Endothelial cell of umbilical vein (primary cell): ENCODE data around the gene ANKAR. TPM values are rescaled to one million over a fixed set of nuclear protein-coding genes. Genes with fewer than 3 reads are reported as not detected.
"Not testable (repeated sequence)": the region's sequence is repeated elsewhere in the genome, so short reads cannot be mapped to it uniquely, and the experiment has no call there.

ENCODE experiments used
- BruUV-seq: library from RNA; stranded (reverse); fragments of 400-500 nt; replicated peaks from 2 replicates; lab custom pipeline; 2021; lab: Mats Ljungman, UMichigan
- CTCF ChIA-PET: fragments of 300-600, 350-600 bp; sonication (Branson Sonifier 250); formaldehyde crosslinking; loops from one replicate; lab custom pipeline; 2021; ENCODE audit warnings: antibody characterized with exemption, inconsistent platforms; lab: Charles Lee
- POLR2A ChIA-PET: fragments of 300-600, 350-600 bp; sonication (Branson Sonifier 250); formaldehyde crosslinking; loops from one replicate; lab custom pipeline; 2021; ENCODE audit warnings: antibody characterized with exemption, inconsistent platforms; lab: Charles Lee
- DNase-seq: peaks from one replicate; pipeline ENCODE4 v3.0.0-alpha.2; 2011; ENCODE audit warnings: low read depth, low spot score
- FAIRE-seq: peaks from 2 replicates; lab custom pipeline; 2011; peaks lifted over from hg19 to GRCh38; lab: Jason Lieb, UNC
- H2AFZ ChIP-seq: 2 replicates; pipeline ENCODE4 v1.6.0; 2012; ENCODE audit warnings: low read depth, low read length, control low read depth, inconsistent platforms
- H3K27ac ChIP-seq: 2 replicates; pipeline ENCODE4 v1.5.1; 2011; ENCODE audit warnings: low read depth, mild to moderate bottlenecking, control low read depth, low read length, moderate library complexity; ENCODE audit not compliant: insufficient read depth
- H3K27me3 ChIP-seq, 2 experiments: 2 replicates each; pipeline versions ENCODE4 v1.6.0 to v1.6.1; 2011; ENCODE audit warnings: low read length in 2 of 2, mixed read lengths in 1 of 2; ENCODE audit not compliant: control insufficient read depth in 2 of 2, insufficient read depth in 2 of 2
- H3K36me3 ChIP-seq, 2 experiments: 2 replicates in 1 of 2; 3 replicates in 1 of 2; pipeline ENCODE4 v1.5.1; 2011; ENCODE audit warnings: low read length in 2 of 2, mild to moderate bottlenecking in 1 of 2, moderate library complexity in 1 of 2; ENCODE audit not compliant: control insufficient read depth in 2 of 2, insufficient read depth in 2 of 2; ENCODE audit errors: extremely low read depth in 1 of 2
- H3K4me1 ChIP-seq: 3 replicates; pipeline ENCODE4 v1.5.1; 2011; ENCODE audit warnings: mild to moderate bottlenecking, low read length; ENCODE audit not compliant: control insufficient read depth, insufficient read depth; ENCODE audit errors: extremely low read depth
- H3K4me2 ChIP-seq: 2 replicates; pipeline ENCODE4 v1.6.1; 2011; ENCODE audit warnings: low read length, control low read depth, mixed read lengths; ENCODE audit not compliant: insufficient read depth
- H3K4me3 ChIP-seq, 3 experiments: fragments of 200-600 bp in 1 of 3; sonication (generic), shearing (Covaris generic) in 1 of 3; replicated peaks in 1 of 3; 2 replicates each; pipeline ENCODE4 v1.5.1; 2011 to 2016; ENCODE audit warnings: control low read depth in 3 of 3, low read length in 3 of 3, mild to moderate bottlenecking in 2 of 3, inconsistent platforms in 1 of 3, low read depth in 1 of 3, moderate library complexity in 1 of 3; ENCODE audit not compliant: insufficient read depth in 1 of 3
- H3K79me2 ChIP-seq: 2 replicates; pipeline ENCODE4 v1.6.0; 2012; ENCODE audit warnings: low read length, inconsistent platforms; ENCODE audit not compliant: control insufficient read depth, insufficient read depth
- H3K9ac ChIP-seq: replicated peaks from 2 replicates; pipeline ENCODE3; 2011; ENCODE audit warnings: low read length, control low read depth; ENCODE audit not compliant: insufficient read depth; ENCODE audit errors: extremely low read depth
- H3K9me1 ChIP-seq: replicated peaks from 3 replicates; pipeline ENCODE4 v1.6.0; 2011; ENCODE audit warnings: mild to moderate bottlenecking, low read length; ENCODE audit not compliant: control insufficient read depth, insufficient read depth; ENCODE audit errors: extremely low read depth
- H3K9me3 ChIP-seq: replicated peaks from 2 replicates; pipeline ENCODE4 v1.5.1; 2012; ENCODE audit warnings: low read length, inconsistent platforms; ENCODE audit not compliant: control insufficient read depth, insufficient read depth
- H4K20me1 ChIP-seq: replicated peaks from 2 replicates; pipeline ENCODE3; 2011; ENCODE audit warnings: mild to moderate bottlenecking, low read length; ENCODE audit not compliant: control insufficient read depth, insufficient read depth; ENCODE audit errors: extremely low read depth
- CTCF ChIP-seq, 2 donors: IDR thresholded peaks; 1 replicate in 1 of 2; 2 replicates in 1 of 2; pipeline ENCODE4 v1.5.1; 2011; ENCODE audit warnings: low read length in 2 of 2, mild to moderate bottlenecking in 2 of 2, moderate library complexity in 2 of 2, control low read depth in 1 of 2, inconsistent platforms in 1 of 2, low read depth in 1 of 2; ENCODE audit not compliant: insufficient read depth in 1 of 2; ENCODE audit errors: extremely low read depth in 1 of 2
- EZH2 ChIP-seq: IDR thresholded peaks from 2 replicates; pipeline ENCODE4 v1.6.1; 2012; ENCODE audit warnings: borderline replicate concordance, low read depth, mild to moderate bottlenecking, moderate library complexity, low read length, inconsistent platforms; ENCODE audit not compliant: severe bottlenecking
- FOS ChIP-seq: IDR thresholded peaks from 2 replicates; pipeline ENCODE4 v1.6.1; 2011; ENCODE audit warnings: mild to moderate bottlenecking, low read length, moderate library complexity, borderline replicate concordance; ENCODE audit not compliant: insufficient read depth
- GATA2 ChIP-seq: IDR thresholded peaks from 2 replicates; pipeline ENCODE4 v1.7.0; 2011; ENCODE audit warnings: low read depth, mild to moderate bottlenecking, moderate library complexity, mixed read lengths, low read length; ENCODE audit not compliant: insufficient read length, insufficient read depth
- JUN ChIP-seq: IDR thresholded peaks from 2 replicates; pipeline ENCODE4 v1.6.1; 2011; ENCODE audit warnings: borderline replicate concordance, low read depth; ENCODE audit not compliant: insufficient read length, insufficient read depth
- MAX ChIP-seq: IDR thresholded peaks from 2 replicates; pipeline ENCODE4 v1.6.1; 2011; ENCODE audit not compliant: insufficient read depth, insufficient read length
- MYC ChIP-seq: IDR thresholded peaks from one replicate; pipeline ENCODE4 v1.6.1; 2011; ENCODE audit warnings: mild to moderate bottlenecking, low read depth, low read length
- POLR2A ChIP-seq: IDR thresholded peaks from 2 replicates; pipeline ENCODE4 v1.6.1; 2012; ENCODE audit warnings: low read depth, mild to moderate bottlenecking, control low read depth, low read length
- POLR2AphosphoS5 ChIP-seq: IDR thresholded peaks from 2 replicates; pipeline ENCODE4 v1.6.1; 2012; ENCODE audit warnings: low read depth, mild to moderate bottlenecking, control low read depth, low read length, moderate library complexity; ENCODE audit not compliant: insufficient read depth
- dilution Hi-C: fragments of 300-500 bp; cut with MboI; formaldehyde crosslinking; loops from one replicate; pipeline ENCODE4 v1.15.0; 2019; ENCODE audit warnings: low sequenced_read_pairs; ENCODE audit not compliant: extremely low pct_ligation_motif_present
- intact Hi-C: fragments of 100-400 bp; cut with micrococcal nuclease; formaldehyde crosslinking; loops from one replicate; pipeline ENCODE4 v1.10.0; 2022
- polyA plus RNA-seq, 4 experiments: library from polyadenylated mRNA; depleted of rRNA in 3 of 4; stranded (reverse) in 3 of 4; unstranded in 1 of 4; fragments of >200 nt; gene quantifications; 2 replicates each; pipeline versions ENCODE4 v1.2.1 to v1.2.3, GENCODE V29; 2011 to 2012; ENCODE audit warnings: missing spikeins in 1 of 4
- total RNA-seq: library from RNA; stranded (reverse); gene quantifications from 2 replicates; pipeline ENCODE4 v1.2.3, GENCODE V29; 2021

The ANKAR gene
- total and polyA plus RNA-seq, 2 donors (not counting 3 experiments of a cell fraction or from before 2014, with no cell fraction given) = 1.3 to 4.3 TPM

GRCh38 chr2:189662669-189663226 is 11.7 kb upstream of the ANKAR start:
- Histone ChIP-seq H3K27ac (no peak overlapping the region), H2AFZ (no peak overlapping the region), H3K79me2 (peaks cover 29% of the 10 kb centered on the region), H3K9me3 (no peaks in the 10 kb centered on the region), H3K9ac (peak overlapping the region; percentile 99), H3K27me3 (peaks cover 0 to 2% of the 10 kb centered on the region in 2 experiments), H4K20me1 (no peaks in the 10 kb centered on the region), H3K4me1 (peaks cover 10% of the 10 kb centered on the region), H3K9me1 (no peaks in the 10 kb centered on the region), H3K4me2 (peak overlapping the region; percentile 90), H3K36me3 (peaks cover 2 to 7% of the 10 kb centered on the region in 2 experiments), H3K4me3 (peak overlapping the region in 1 of 3 experiments; percentile 95)
- no peak for FAIRE-seq
- dilution Hi-C loops = no loop called here
- intact Hi-C loops = no loop called here
- DNase-seq = no peak
- no TSS peak for BruUV-seq
- POLR2A ChIA-PET = interaction anchor here (0.7 kb wide), 1 partner anchor 1020 kb away, joined by 6 read pairs; no protein-coding TSS in a partner anchor
- CTCF ChIA-PET = interaction anchor here (2.6 to 2.8 kb wide), 3 partner anchors 10 to 101 kb away, joined by 30 to 66 read pairs (median 42); partner anchors contain the start of genes ANKAR and OSGEPL1
- TF ChIP-seq CTCF (IDR thresholded peaks at IDR 0.05; ENCODE audit: extremely low read depth in 1 of 2, insufficient read depth in 1 of 2, low read depth in 1 of 2, low read length in 2 of 2) = no peak
- no peak for TF ChIP-seq MAX
- no peak for TF ChIP-seq FOS
- TF ChIP-seq EZH2 = no peak
- no peak for TF ChIP-seq POLR2A
- no peak for TF ChIP-seq JUN
- TF ChIP-seq POLR2AphosphoS5 = no peak
- TF ChIP-seq MYC = no peak
- TF ChIP-seq GATA2 = no peak

- H3K9ac ChIP-seq, intact Hi-C loops, H2AFZ ChIP-seq, H3K4me3 ChIP-seq, H4K20me1 ChIP-seq, BruUV-seq, dilution Hi-C loops, H3K9me3 ChIP-seq, FAIRE-seq, H3K27me3 ChIP-seq, H3K4me2 ChIP-seq, H3K36me3 ChIP-seq, H3K27ac ChIP-seq, H3K9me1 ChIP-seq, DNase-seq: not testable (repeated sequence)
- ChIA-PET POLR2A (interaction anchor here (0.7 kb wide), 1 partner anchor 1019 kb away, joined by 6 read pairs; no protein-coding TSS in a partner anchor), CTCF (interaction anchor here (0.9 to 2.8 kb wide), 5 partner anchors 9 to 36 kb away, joined by 3 to 66 read pairs (median 12); partner anchors contain the start of gene ANKAR)
- Histone ChIP-seq H3K79me2 (peaks cover 29% of the 10 kb centered on the region), H3K4me1 (peaks cover 10% of the 10 kb centered on the region)
Measured at GRCh38 chr2:189663319-189663718, 11.2 kb upstream of the ANKAR start.
